ENCODE measurements around the gene VEGFD.

Gene VEGFD

DNA sequence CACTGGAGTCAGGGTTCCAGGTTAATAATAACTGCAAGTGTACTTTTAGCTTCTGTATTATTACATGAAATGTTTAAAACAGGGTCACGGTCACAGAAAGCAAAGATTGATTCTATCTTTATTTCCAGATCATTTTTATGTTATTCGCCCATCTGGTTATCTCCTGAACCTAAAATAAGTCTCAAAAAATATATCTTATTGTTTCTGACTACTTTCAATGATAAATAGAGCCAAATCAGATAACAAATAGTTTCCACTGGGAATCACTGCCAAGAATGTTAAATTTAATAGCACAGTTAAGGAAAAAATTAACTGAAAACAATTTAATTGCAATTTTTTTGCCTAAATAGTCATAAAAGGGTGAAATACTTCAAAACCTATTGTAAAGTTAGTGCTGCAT lies 17.2 kb upstream of the VEGFD start:
- no peak overlapping the region for H2AFZ ChIP-seq (ENCODE audit: low read length)
- H3K9me3 ChIP-seq (ENCODE audit: low read length): no peaks in the 10 kb centered on the region
- H3K4me2 ChIP-seq (ENCODE audit: low read length): no peak overlapping the region
- TF ChIP-seq, protein P1, sequence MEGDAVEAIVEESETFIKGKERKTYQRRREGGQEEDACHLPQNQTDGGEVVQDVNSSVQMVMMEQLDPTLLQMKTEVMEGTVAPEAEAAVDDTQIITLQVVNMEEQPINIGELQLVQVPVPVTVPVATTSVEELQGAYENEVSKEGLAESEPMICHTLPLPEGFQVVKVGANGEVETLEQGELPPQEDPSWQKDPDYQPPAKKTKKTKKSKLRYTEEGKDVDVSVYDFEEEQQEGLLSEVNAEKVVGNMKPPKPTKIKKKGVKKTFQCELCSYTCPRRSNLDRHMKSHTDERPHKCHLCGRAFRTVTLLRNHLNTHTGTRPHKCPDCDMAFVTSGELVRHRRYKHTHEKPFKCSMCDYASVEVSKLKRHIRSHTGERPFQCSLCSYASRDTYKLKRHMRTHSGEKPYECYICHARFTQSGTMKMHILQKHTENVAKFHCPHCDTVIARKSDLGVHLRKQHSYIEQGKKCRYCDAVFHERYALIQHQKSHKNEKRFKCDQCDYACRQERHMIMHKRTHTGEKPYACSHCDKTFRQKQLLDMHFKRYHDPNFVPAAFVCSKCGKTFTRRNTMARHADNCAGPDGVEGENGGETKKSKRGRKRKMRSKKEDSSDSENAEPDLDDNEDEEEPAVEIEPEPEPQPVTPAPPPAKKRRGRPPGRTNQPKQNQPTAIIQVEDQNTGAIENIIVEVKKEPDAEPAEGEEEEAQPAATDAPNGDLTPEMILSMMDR (IDR thresholded peaks at IDR 0.05; ENCODE audit: low read length): no peak
- no peak for TF ChIP-seq EZH2 (IDR thresholded peaks at IDR 0.05; ENCODE audit: borderline replicate concordance, low read length)
- H3K79me2 ChIP-seq (ENCODE audit: insufficient read depth, low read length): no peaks in the 10 kb centered on the region
- H4K20me1 ChIP-seq (ENCODE audit: insufficient read depth, low read length): no peaks in the 10 kb centered on the region
- no peaks in the 10 kb centered on the region for H3K9me2 ChIP-seq (ENCODE audit: low read depth, low read length)
- no peaks in the 10 kb centered on the region for H3F3A ChIP-seq (ENCODE audit: insufficient read depth, low read length)
- H3K36me3 ChIP-seq (ENCODE audit: insufficient read depth, low read length): no peaks in the 10 kb centered on the region
- H3K4me1 ChIP-seq (ENCODE audit: insufficient read depth, low read length, severe bottlenecking): no peaks in the 10 kb centered on the region
- no peak overlapping the region for H3K4me3 ChIP-seq (ENCODE audit: low read depth, low read length, poor library complexity, severe bottlenecking)
- H3K27me3 ChIP-seq (ENCODE audit: insufficient read depth, low read length): no peaks in the 10 kb centered on the region
- H3K9ac ChIP-seq (ENCODE audit: low read length): no peak overlapping the region
- no peak overlapping the region for H3K27ac ChIP-seq (ENCODE audit: low read depth, low read length, poor library complexity, severe bottlenecking)

DNA sequence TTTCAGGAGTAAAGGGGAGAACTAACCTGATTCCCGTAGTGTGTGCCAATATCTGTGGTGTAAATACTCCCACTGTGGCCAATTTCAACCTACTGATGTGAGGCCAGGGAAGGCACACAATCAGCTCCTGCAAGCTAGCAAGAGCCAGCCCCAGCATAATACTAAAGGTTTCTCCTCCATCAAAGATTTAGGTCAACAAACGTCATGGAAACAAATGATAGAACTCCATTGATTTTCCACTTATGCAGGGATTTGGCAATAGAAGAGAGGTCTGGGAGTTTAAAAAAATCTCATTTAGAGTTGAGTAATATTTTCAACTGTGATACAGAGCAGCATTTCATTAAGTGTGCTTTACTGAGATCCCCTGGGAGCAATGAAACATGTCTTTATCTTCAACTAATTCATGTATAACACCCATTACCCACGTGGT lies 15.8 kb upstream of the VEGFD start:
- Histone ChIP-seq H3K4me1 (ENCODE audit: insufficient read depth, low read length, severe bottlenecking) (no peaks in the 10 kb centered on the region), H3K4me3 (ENCODE audit: low read depth, low read length, poor library complexity, severe bottlenecking) (no peak overlapping the region), H3K9ac (ENCODE audit: low read length) (no peak overlapping the region), H3K9me3 (ENCODE audit: low read length) (no peaks in the 10 kb centered on the region), H3K4me2 (ENCODE audit: low read length) (no peak overlapping the region), H2AFZ (ENCODE audit: low read length) (no peak overlapping the region), H3K79me2 (ENCODE audit: insufficient read depth, low read length) (no peaks in the 10 kb centered on the region), H3K27ac (ENCODE audit: low read depth, low read length, poor library complexity, severe bottlenecking) (no peak overlapping the region), H3K27me3 (ENCODE audit: insufficient read depth, low read length) (no peaks in the 10 kb centered on the region), H3K9me2 (ENCODE audit: low read depth, low read length) (no peaks in the 10 kb centered on the region), H4K20me1 (ENCODE audit: insufficient read depth, low read length) (no peaks in the 10 kb centered on the region), H3K36me3 (ENCODE audit: insufficient read depth, low read length) (no peaks in the 10 kb centered on the region), H3F3A (ENCODE audit: insufficient read depth, low read length) (no peaks in the 10 kb centered on the region)
- no peak for TF ChIP-seq EZH2 (IDR thresholded peaks at IDR 0.05; ENCODE audit: borderline replicate concordance, low read length)
- TF ChIP-seq, protein P1 (IDR thresholded peaks at IDR 0.05; ENCODE audit: low read length): no peak

DNA sequence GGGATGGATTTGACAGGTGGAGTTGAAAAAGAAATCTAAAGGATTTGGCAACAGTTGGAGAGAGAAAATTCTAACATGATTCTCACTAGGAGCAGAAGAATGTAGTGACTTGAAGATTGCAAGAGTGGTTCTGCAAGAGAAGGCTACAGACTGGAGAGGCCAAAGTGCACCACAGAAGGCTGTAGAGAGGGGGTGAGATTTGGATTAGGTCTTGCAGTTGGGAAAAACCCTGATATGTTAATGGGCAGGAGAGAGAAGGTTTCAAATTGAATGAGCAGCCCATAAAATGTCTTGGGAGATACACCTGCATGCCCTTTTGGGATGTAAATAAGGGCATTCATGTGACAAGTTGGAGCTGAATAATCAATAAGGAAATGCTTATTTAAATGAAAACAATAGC lies 14.7 kb upstream of the VEGFD start:
- Histone ChIP-seq H3K27me3 (ENCODE audit: insufficient read depth, low read length) (no peaks in the 10 kb centered on the region), H3K27ac (ENCODE audit: low read depth, low read length, poor library complexity, severe bottlenecking) (no peak overlapping the region)
- no peak for TF ChIP-seq EZH2 (IDR thresholded peaks at IDR 0.05; ENCODE audit: borderline replicate concordance, low read length)
- TF ChIP-seq, protein P1 (IDR thresholded peaks at IDR 0.05; ENCODE audit: low read length): no peak

More for the DNA sequence above, 14.7 kb upstream of the VEGFD start:
- H3K36me3 ChIP-seq (ENCODE audit: insufficient read depth, low read length): no peaks in the 10 kb centered on the region
- H3K4me3 ChIP-seq (ENCODE audit: low read depth, low read length, poor library complexity, severe bottlenecking): no peak overlapping the region
- no peaks in the 10 kb centered on the region for H3K79me2 ChIP-seq (ENCODE audit: insufficient read depth, low read length)
- no peaks in the 10 kb centered on the region for H4K20me1 ChIP-seq (ENCODE audit: insufficient read depth, low read length)
- H3K4me1 ChIP-seq (ENCODE audit: insufficient read depth, low read length, severe bottlenecking): no peaks in the 10 kb centered on the region
- no peak overlapping the region for H2AFZ ChIP-seq (ENCODE audit: low read length)
- H3K9me2 ChIP-seq (ENCODE audit: low read depth, low read length): no peaks in the 10 kb centered on the region
- no peak overlapping the region for H3K4me2 ChIP-seq (ENCODE audit: low read length)
- H3K9ac ChIP-seq (ENCODE audit: low read length): no peak overlapping the region
- H3K9me3 ChIP-seq (ENCODE audit: low read length): no peaks in the 10 kb centered on the region
- no peaks in the 10 kb centered on the region for H3F3A ChIP-seq (ENCODE audit: insufficient read depth, low read length)
